HepG2 (cell line): ENCODE results near the gene BTG1. TPM values are rescaled to one million over a fixed set of nuclear protein-coding genes. Genes with fewer than 3 reads are reported as not detected.

ENCODE experiments used
- ATAC-seq: fragments of 200-7000 bp; cut with Tn5 transposase; 3 replicates; pipeline ENCODE4 v1.9.1; 2020; ENCODE audit warnings: mild to moderate bottlenecking, moderate library complexity
- BruUV-seq: library from RNA; stranded (reverse); fragments of 400-500 nt; replicated peaks from 2 replicates; lab custom pipeline; 2021; lab: Mats Ljungman, UMichigan
- CTCF ChIA-PET: fragments of 300-600 bp; formaldehyde crosslinking; extraction: SDS; loops from one replicate; lab custom pipeline; 2021; ENCODE audit warnings: low total read pairs, inconsistent platforms, low intra/inter-chr PET ratio; lab: Yijun Ruan, JAX
- POLR2A ChIA-PET: fragments of 350-600 bp; sonication (Branson Sonifier 250); formaldehyde crosslinking; loops from one replicate; lab custom pipeline; 2020; ENCODE audit warnings: antibody characterized with exemption, inconsistent platforms; lab: Yijun Ruan, JAX
- DNase-seq: peaks from one replicate; pipeline ENCODE4 v3.0.0-alpha.2; 2015; ENCODE audit warnings: low spot score
- FAIRE-seq: peaks from 3 replicates; lab custom pipeline; 2011; peaks lifted over from hg19 to GRCh38; lab: Jason Lieb, UNC
- H2AFZ ChIP-seq: one replicate; pipeline ENCODE4 v1.6.1; 2011; ENCODE audit warnings: low read length, inconsistent platforms
- H3K27ac ChIP-seq: fragments of 300-600 bp; 3 replicates; pipeline ENCODE4 v1.8.0; 2011; ENCODE audit warnings: mixed run types, mild to moderate bottlenecking, mixed read lengths, low read length, inconsistent platforms; ENCODE audit not compliant: insufficient read depth; ENCODE audit errors: extremely low read length
- H3K27me3 ChIP-seq, 2 experiments: fragments of 200-600 bp in 1 of 2; 2 replicates in 1 of 2; 3 replicates in 1 of 2; pipeline versions ENCODE4 v1.6.0 to v1.8.0; 2011; ENCODE audit warnings: low read length in 2 of 2, mild to moderate bottlenecking in 2 of 2, moderate library complexity in 2 of 2, inconsistent platforms in 1 of 2; ENCODE audit not compliant: insufficient read depth in 2 of 2, control insufficient read depth in 1 of 2
- H3K36me3 ChIP-seq, 2 experiments: fragments of 200-600 bp in 1 of 2; replicated peaks in 1 of 2; 2 replicates in 1 of 2; 3 replicates in 1 of 2; pipeline versions ENCODE4 v1.5.1 to v1.8.0; 2011; ENCODE audit warnings: low read length in 2 of 2, inconsistent platforms in 1 of 2; ENCODE audit not compliant: insufficient read depth in 2 of 2, control insufficient read depth in 1 of 2
- H3K4me1 ChIP-seq: 2 replicates; pipeline ENCODE4 v1.5.1; 2012; ENCODE audit warnings: low read length, inconsistent platforms; ENCODE audit not compliant: insufficient read depth
- H3K4me2 ChIP-seq: 2 replicates; pipeline ENCODE4 v1.6.0; 2011; ENCODE audit warnings: low read depth, low read length, inconsistent platforms
- H3K4me3 ChIP-seq, 3 experiments: fragments of 200-600 bp in 1 of 3; sonication (generic), shearing (Covaris generic) in 1 of 3; replicated peaks in 1 of 3; 2 replicates each; pipeline ENCODE4 v1.5.1; 2011 to 2016; ENCODE audit warnings: low read length in 3 of 3, inconsistent platforms in 2 of 3, low read depth in 2 of 3, mild to moderate bottlenecking in 2 of 3, control low read depth in 1 of 3, mixed read lengths in 1 of 3; ENCODE audit not compliant: insufficient read depth in 1 of 3
- H3K79me2 ChIP-seq: one replicate; pipeline ENCODE4 v1.6.1; 2011; ENCODE audit warnings: low read length, inconsistent platforms; ENCODE audit not compliant: insufficient read depth
- H3K9ac ChIP-seq: 2 replicates; pipeline ENCODE4 v1.6.0; 2011; ENCODE audit warnings: mild to moderate bottlenecking, low read depth, low read length, inconsistent platforms; ENCODE audit not compliant: insufficient read depth
- H3K9me3 ChIP-seq: 2 replicates; pipeline ENCODE4 v1.5.1; 2012; ENCODE audit warnings: mild to moderate bottlenecking, low read length
- H4K20me1 ChIP-seq: 2 replicates; pipeline ENCODE4 v1.6.0; 2011; ENCODE audit warnings: inconsistent platforms, mild to moderate bottlenecking, low read length, moderate library complexity; ENCODE audit not compliant: insufficient read depth
- DDIT3 ChIP-seq: sonication (generic); formaldehyde crosslinking; IDR thresholded peaks from 2 replicates; pipeline ENCODE4 v1.4.0; 2020; ENCODE audit warnings: mild to moderate bottlenecking, missing genetic modification reagents
- HDAC6 ChIP-seq: fragments of 200-600 bp; sonication (generic); IDR thresholded peaks from 2 replicates; pipeline ENCODE4 v1.7.0; 2017; ENCODE audit warnings: mild to moderate bottlenecking, antibody characterized with exemption, low read length, low read depth
- NR2C2 ChIP-seq: sonication (generic); formaldehyde crosslinking; IDR thresholded peaks from 2 replicates; pipeline ENCODE4 v1.4.0; 2020; ENCODE audit warnings: missing genetic modification reagents, mild to moderate bottlenecking, moderate library complexity, borderline replicate concordance
- PRDM15 ChIP-seq: sonication (generic); formaldehyde crosslinking; IDR thresholded peaks from 2 replicates; pipeline ENCODE4 v1.4.0; 2020; ENCODE audit warnings: missing genetic modification reagents
- RBAK ChIP-seq: sonication (generic); formaldehyde crosslinking; IDR thresholded peaks from 2 replicates; pipeline ENCODE4 v1.5.1; 2020; ENCODE audit warnings: mild to moderate bottlenecking, missing genetic modification reagents
- ZNF782 ChIP-seq: sonication (generic); formaldehyde crosslinking; IDR thresholded peaks from 2 replicates; pipeline ENCODE4 v1.4.0; 2020; ENCODE audit warnings: missing genetic modification reagents, mild to moderate bottlenecking, borderline replicate concordance
- whole genome bisulfite sequencing: methylation state at CpG from one replicate; pipeline ENCODE4 v1.1.6; 2017; ENCODE audit warnings: low lambda C conversion rate; 5-methylcytosine and 5-hydroxymethylcytosine counted together
- in situ Hi-C: cut with HindIII; loops from 2 replicates; pipeline ENCODE4 v1.10.0; 2017; ENCODE audit warnings: low pct_unique_long_range_greater_than_20kb; ENCODE audit not compliant: extremely low pct_ligation_motif_present
- intact Hi-C: fragments of 100-400 bp; cut with micrococcal nuclease; formaldehyde crosslinking; loops from one replicate; pipeline ENCODE4 v1.10.0; 2022; ENCODE audit not compliant: unreplicated experiment
- polyA plus RNA-seq, 8 experiments: library from polyadenylated mRNA; depleted of rRNA in 3 of 8; stranded (reverse) in 7 of 8; unstranded in 1 of 8; fragments of >200 nt; fragmentation: Illumina TruSeq in 4 of 8; extraction: Trizol in 4 of 8; gene quantifications; 2 replicates each; pipeline versions ENCODE4 v1.2.1 to v1.2.3, GENCODE V29; 2011 to 2016; ENCODE audit warnings: low read depth in 4 of 8, missing spikeins in 1 of 8, mixed read lengths in 1 of 8; ENCODE audit not compliant: insufficient read depth in 1 of 8
- total RNA-seq, 5 experiments: library from RNA; depleted of rRNA; stranded (reverse); fragments of >200 nt; fragmentation: Illumina TruSeq; extraction: Trizol; gene quantifications; 2 replicates each; pipeline ENCODE4 v1.2.3, GENCODE V29; 2016; ENCODE audit warnings: low read depth in 1 of 5

BTG1 gene
- total and polyA plus RNA-seq, 2 of the 13 experiments (the other 11 are each of a cell fraction or from before 2014, with no cell fraction given), result 7.5 to 16.7 TPM

- TF ChIP-seq PRDM15 (CRISPR knock-in tag) (no peak), HDAC6 (no peak), RBAK (CRISPR knock-in tag) (no peak)
- TF ChIP-seq, all 625 proteins: peak for 0
Observed at GRCh38 chr12:92129609-92130008, 16.0 kb downstream of the BTG1 start (continued).

GRCh38 chr12:92128612-92129011 lies 17.0 kb downstream of the BTG1 start:
- Histone ChIP-seq H3K36me3 (no peaks in the 10 kb centered on the region), H3K4me3 (no peak overlapping the region), H3K9ac (no peak overlapping the region), H2AFZ (no peak overlapping the region), H3K79me2 (no peaks in the 10 kb centered on the region), H3K4me1 (peaks cover 15% of the 10 kb centered on the region), H4K20me1 (no peaks in the 10 kb centered on the region), H3K9me3 (no peaks in the 10 kb centered on the region), H3K4me2 (no peak overlapping the region), H3K27me3 (no peaks in the 10 kb centered on the region), H3K27ac (no peak overlapping the region)
- in situ Hi-C loops (no loop called here), intact Hi-C loops (no loop called here)
- CTCF ChIA-PET, result no interaction called here
- 97% methylated on average over 1 of the region's 1 CpG for WGBS
- TF ChIP-seq ZNF782 (CRISPR knock-in tag), result no peak
- TF ChIP-seq NR2C2 (CRISPR knock-in tag), result no peak
- no peak for TF ChIP-seq DDIT3 (CRISPR knock-in tag)
- no peak for ATAC-seq
- BruUV-seq, result no TSS peak
- FAIRE-seq, result no peak
- POLR2A ChIA-PET, result no interaction called here
- DNase-seq, result no peak
